ENCODE results near the gene PLEKHO2. TPM values are rescaled to one million over a fixed set of nuclear protein-coding genes. Genes with fewer than 3 reads are reported as not detected.

Gene PLEKHO2
- total RNA-seq, 1 donor from 2014 or later, result 9.1 TPM

DNA sequence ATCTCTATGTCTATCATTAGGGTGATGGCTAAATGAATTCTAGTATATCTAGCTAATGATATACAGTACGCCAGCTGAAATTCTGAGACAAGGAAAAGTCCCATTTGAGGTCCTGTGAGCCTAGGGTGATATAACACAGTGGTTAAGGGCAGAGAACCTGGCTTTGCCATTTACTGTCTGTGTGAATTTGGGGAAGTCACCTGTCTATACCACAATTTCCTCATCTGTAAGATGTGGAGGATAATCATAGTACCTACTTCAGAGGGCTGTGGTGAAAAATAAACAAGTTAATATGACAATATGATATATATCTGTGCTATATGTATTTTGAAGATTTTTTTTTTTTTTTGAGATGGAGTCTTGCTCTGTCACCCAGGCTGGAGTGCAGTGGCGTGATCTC is 60.2 kb downstream of the PLEKHO2 start:
- intact Hi-C loops (cut with DNase I), result loop anchor here (10.0 kb wide), 1 partner anchor 167 kb away; no protein-coding TSS in a partner anchor
- ATAC-seq (ENCODE audit: poor library complexity) (no peak), DNase-seq (no peak)

- intact Hi-C loops (cut with DNase I), result loop anchor here (10.0 kb wide), 1 partner anchor 168 kb away; no protein-coding TSS in a partner anchor
- ATAC-seq (ENCODE audit: poor library complexity), result no peak
- no peak for DNase-seq
These were observed 61.1 kb downstream of the PLEKHO2 start for GRCh38 chr15:64902863-64903262.

- ATAC-seq (ENCODE audit: poor library complexity) (no peak), DNase-seq (no peak)
- intact Hi-C loops (cut with DNase I), result loop anchor here (10.0 kb wide), 1 partner anchor 169 kb away; no protein-coding TSS in a partner anchor
These were observed 61.7 kb downstream of the PLEKHO2 start for GRCh38 chr15:64903326-64903950.

DNA sequence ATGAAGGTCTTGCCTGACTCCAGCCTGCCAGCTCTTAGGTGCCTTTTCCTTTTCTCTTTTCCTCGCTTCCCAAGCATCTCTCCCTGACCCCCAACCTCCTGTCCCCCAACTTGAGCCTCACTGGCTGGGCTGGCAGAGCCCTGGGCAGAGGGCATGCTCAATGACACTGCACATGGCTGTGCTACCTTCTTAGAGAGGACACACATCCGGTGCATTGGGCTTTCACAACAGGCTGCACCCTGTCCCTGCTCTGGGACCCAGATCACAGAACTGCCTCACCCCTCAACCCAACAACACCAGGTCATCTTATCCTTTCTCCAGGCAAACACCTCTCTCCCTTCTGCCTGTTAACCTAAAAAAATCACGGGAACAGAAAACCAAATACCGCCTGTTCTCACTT is 62.5 kb downstream of the PLEKHO2 start:
- no peak for ATAC-seq (ENCODE audit: poor library complexity)
- no peak for DNase-seq
- intact Hi-C loops (cut with DNase I), result loop anchor here (10.0 kb wide), 1 partner anchor 169 kb away; no protein-coding TSS in a partner anchor

- DNase-seq (peak; percentile 92), ATAC-seq (ENCODE audit: poor library complexity) (peak; percentile 96)
- intact Hi-C loops (cut with DNase I), result loop anchor here (5.0 to 10.0 kb wide), 2 partner anchors 68 to 170 kb away; no protein-coding TSS in a partner anchor
These were observed 63.6 kb downstream of the PLEKHO2 start for GRCh38 chr15:64905119-64905831.

DNA sequence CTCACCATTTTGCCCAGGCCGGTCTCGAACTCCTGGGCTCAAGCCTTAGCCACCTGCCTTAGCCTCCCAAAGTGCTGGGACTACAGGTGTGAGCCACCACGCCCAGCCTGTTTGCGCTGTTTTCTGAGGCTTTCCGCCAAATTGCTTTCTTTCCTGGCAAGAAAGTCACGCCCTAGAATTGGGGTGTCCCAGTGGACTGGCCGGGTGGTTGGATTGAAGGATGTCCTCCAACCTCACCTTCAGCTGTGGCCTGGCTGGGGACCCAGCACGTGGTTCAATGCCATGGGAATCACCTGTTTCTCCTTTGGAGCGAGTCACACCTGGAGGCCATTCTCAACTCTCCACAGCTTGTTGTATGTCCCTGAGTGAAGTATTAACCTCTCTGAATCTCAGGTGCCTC is 64.2 kb downstream of the PLEKHO2 start:
- ATAC-seq (ENCODE audit: poor library complexity), result peak; percentile 14
- intact Hi-C loops (cut with DNase I), result loop anchor here (5.0 to 10.0 kb wide), 2 partner anchors 69 to 171 kb away; no protein-coding TSS in a partner anchor
- no peak for DNase-seq

DNA sequence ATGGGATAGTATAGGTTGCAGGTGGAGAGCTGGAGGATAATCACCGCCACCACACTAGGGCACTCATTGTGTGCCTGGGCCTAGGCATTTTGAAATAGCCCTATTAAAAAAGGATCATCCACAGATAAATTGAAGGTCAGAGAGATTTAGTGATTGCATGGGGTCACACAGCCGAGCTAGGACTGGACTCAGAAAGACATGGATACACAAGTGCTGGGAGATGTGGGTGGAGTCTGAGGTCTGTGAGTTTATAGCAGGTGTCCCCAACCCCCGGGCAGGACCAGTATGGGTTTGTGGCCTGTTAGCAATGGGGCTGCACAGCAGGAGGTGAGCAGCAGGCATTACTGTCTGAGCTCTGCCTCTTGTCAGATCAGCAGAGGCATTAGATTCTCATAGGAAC is 64.7 kb downstream of the PLEKHO2 start:
- DNase-seq (no peak), ATAC-seq (ENCODE audit: poor library complexity) (no peak)
- intact Hi-C loops (cut with DNase I), result loop anchor here (5.0 to 10.0 kb wide), 2 partner anchors 69 to 172 kb away; no protein-coding TSS in a partner anchor

DNA sequence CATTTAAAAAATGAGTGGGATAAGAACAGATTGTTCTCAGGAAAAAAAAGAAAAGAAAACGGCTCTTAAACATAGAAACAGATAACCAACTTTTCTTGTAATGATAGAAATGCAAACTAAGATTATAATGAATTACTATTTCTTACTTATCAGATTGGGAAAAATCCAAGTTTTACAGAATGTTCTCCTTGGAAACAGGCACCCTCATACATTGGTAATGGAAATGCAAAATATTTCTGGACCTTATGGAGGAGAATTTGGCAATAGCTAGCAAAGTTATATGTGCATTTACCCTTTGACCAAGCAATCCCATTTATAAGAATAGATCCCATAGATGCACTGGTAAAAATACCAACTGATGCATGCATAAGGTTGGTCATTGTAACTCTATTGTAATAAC is 66.3 kb downstream of the PLEKHO2 start:
- DNase-seq (no peak), ATAC-seq (ENCODE audit: poor library complexity) (no peak)
- intact Hi-C loops (cut with DNase I), result loop anchor here (5.0 to 10.0 kb wide), 2 partner anchors 71 to 173 kb away; no protein-coding TSS in a partner anchor

DNA sequence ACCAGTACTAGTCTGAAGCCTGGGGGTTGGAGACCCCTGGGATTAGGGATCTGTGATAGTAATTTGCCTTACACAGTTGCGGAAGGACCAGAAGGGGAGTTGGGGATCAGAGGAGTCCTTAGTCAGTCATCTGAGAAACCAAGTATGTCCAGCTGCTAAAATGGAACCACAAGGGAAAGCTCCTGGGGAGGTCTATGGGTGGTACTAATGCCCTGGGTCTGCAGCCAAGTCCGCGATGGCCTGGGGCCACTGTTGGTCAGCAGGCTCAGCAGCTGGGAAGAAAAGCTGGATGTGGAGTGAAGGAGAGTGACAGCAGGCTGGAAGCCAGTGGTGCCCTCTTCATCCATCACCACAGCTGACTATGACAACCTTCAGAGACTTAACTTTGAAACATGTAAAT is 67.8 kb downstream of the PLEKHO2 start:
- intact Hi-C loops (cut with DNase I), result loop anchor here (5.0 to 10.0 kb wide), 2 partner anchors 72 to 175 kb away; no protein-coding TSS in a partner anchor
- DNase-seq, result no peak

DNA sequence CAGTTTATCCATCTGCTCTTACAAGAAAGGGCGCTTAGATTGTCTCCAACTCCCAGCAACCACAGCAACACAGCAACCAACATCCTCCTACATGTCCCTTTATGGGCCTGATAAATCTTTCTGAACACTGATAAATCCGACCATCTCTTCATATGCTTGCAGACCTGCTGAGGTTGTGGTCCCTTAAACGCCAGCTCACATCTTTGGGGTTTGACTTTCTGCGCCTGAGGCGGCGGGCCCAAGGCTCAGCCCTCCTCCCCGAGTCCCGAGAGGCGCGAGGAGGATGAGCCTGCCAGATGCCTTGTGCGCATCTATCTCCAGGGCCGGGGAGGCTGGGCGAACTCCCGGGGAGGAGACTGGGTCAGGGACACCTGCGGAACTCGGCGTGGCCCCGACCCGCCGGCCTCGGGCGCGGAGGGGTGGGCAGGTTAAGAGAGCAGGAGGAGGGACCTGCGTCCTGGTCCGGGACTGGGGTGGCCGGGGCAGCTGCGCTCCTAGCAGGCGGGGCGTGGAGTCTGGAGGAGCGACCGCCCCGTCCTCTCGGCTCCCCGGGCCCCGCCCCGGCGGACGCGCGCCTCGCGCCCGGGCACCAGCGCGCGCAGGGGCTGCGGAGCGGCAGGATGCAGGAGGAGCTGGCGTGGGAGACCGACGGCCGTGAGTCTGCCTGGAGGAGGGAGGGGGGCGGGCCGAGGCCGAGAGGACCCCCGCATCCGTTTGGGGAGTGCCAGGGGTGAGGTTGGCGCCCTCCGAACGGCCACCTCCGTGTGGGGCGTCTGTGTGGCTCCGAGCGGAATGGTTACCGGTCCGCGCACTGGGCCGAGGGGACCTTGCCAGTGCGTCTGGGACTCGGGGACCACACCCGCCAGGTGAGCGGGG is 69.8 kb downstream of the PLEKHO2 start, which contains the start of gene ANKDD1A:
Gene ANKDD1A, plus strand, starts transcription at position 592 of the 876 bp plus-strand sequence. Its CDS starts 29 bp downstream, at position 621.
- DNase-seq (peak; percentile 79), ATAC-seq (ENCODE audit: poor library complexity) (peak; percentile 95)
- intact Hi-C loops (cut with DNase I), result no loop called here

More for the DNA sequence above, 67.8 kb downstream of the PLEKHO2 start:
- no peak for ATAC-seq (ENCODE audit: poor library complexity)

GRCh38 chr15:64912379-64913325 is 70.9 kb downstream of the PLEKHO2 start:
- no peak for DNase-seq
- peak; percentile 4 for ATAC-seq (ENCODE audit: poor library complexity)
- intact Hi-C loops (cut with DNase I), result no loop called here

- intact Hi-C loops (cut with DNase I), result no loop called here
- ATAC-seq (ENCODE audit: poor library complexity) (no peak), DNase-seq (no peak)
These were observed 74.0 kb downstream of the PLEKHO2 start for GRCh38 chr15:64915518-64916227.

- ATAC-seq (ENCODE audit: poor library complexity) (no peak), DNase-seq (no peak)
- intact Hi-C loops (cut with DNase I), result no loop called here
These were observed 74.7 kb downstream of the PLEKHO2 start for GRCh38 chr15:64916365-64916764.

DNA sequence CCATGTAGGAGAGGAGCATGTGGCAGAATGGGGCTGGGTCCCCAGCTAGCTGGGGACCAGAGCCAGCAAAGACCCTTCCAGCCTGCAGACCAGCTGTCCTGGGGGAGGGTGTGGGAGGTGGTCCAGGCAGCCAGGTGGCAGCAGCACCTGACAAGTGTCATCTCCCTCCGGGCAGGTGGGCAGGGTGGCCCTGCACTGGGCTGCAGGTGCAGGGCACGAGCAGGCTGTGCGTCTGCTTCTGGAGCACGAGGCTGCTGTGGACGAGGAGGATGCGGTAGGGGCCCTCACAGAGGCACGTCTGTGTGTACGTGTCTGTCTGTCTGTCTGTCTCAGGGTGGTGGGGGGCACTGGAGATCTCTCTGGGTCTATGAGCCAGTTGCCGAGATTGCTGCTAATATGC is 75.5 kb downstream of the PLEKHO2 start:
- ATAC-seq (ENCODE audit: poor library complexity) (no peak), DNase-seq (no peak)
- intact Hi-C loops (cut with DNase I), result no loop called here
